HG03095 (cell line): ENCODE measurements around the gene AP3D1.

ENCODE experiments used
- ATAC-seq: cut with Tn5 transposase; IDR thresholded peaks from one replicate; pipeline ENCODE4 v1.9.1; 2021; ENCODE audit warnings: moderate library complexity; ENCODE audit not compliant: unreplicated experiment

Gene AP3D1

DNA sequence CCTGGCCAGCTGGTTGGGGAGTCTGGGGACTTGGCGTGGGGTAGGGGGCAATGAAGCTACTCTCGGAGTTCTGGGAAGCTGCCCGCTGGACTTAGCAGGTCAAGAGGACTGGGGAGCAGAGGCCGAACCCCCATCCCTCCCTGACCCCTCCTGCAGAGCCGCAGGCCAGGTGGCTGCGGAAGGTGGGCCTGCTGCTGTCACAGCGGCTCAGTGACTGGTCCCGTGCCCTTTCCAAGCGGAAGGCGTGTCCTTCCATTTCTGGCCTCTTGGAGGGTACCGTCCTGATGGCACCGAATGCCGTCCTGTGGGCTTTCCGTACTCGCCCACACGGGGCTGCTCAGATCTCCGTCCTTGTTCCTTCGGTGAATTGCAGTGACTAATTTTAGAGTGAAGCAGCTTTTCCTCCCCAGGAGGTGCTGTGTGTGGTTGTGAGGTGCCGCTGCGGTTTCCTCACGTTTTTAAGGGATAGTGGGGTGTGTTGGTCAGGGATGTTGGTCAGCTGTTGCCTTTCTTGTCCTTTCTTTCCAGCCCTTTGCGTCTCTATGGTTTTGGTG is 33.1 kb upstream of the AP3D1 start:
- no peak for ATAC-seq

DNA sequence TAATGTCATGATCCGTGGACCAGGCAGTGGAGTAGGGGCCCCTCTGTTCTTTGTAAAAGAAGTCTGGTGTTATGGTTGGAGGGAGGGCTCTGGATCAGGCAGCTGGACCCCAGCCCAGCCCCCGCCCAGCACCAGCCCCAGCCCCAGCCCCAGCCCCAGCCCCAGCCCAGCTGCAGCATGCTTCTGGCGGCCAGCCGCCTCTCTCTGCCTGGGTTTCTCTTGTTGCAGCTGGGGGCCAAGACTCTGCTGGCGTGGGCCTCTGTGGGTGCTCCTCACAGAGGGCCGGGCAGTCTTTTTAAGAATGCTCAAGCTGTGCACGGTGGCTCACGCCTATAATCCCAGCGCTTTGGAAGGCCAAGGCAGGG is 30.2 kb upstream of the AP3D1 start:
- ATAC-seq, result no peak

DNA sequence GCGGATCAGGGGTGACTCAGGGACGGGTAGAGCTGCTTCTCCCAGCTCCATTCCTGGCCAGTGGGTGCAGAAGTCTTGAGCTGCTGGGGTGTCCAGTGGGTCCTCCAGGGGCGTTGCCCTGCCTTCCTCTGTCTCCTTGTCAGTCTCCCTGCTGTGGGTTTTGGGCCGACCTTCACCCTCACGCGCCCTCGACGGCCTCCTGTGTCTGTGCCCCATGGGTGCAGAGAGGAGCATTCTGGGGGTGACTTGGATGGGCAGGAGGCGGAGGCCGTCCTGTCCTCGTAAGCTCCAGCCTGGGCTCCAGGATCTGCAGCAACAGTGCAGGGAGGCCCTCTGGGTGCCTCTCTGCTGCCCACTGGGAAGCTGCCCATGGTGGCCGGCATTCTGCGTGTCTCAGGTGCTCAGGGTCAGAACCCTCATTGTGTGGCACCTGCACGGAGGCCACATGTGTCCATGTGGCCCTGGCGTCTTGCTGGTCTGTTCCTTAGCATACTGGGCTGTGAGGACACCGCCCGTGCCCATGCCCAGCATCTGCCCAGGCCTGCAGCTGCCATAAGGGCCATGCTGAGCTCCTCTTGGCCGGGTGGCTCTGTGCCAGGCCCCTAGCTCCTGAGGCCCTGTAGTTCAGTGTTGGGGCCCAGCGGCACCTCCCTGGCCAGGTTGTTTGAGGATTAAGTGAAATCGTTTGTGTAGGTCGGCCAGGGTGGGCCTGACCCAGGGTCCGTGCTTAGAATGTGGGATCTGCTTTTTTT is 29.7 kb upstream of the AP3D1 start:
- no peak for ATAC-seq

DNA sequence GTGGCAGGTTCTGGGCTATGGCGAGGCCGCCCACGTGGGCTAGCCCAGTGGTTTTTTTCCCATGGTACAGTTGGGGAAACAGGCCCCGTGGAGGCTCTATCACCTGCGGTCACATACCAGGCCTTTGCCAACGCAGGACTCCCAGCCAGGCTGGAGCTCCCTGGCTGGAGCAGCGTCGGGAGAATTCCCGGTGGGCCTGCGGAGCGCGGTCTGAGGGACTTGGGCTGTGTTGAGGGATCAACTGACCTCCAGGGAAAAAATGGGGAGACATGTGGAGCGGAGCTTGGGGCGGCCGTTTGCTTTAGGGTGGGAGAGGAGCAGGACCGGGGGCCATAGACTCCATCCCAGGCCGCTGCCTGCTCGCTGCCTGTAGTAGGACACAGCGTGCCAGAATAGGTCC is 28.7 kb upstream of the AP3D1 start:
- no peak for ATAC-seq

DNA sequence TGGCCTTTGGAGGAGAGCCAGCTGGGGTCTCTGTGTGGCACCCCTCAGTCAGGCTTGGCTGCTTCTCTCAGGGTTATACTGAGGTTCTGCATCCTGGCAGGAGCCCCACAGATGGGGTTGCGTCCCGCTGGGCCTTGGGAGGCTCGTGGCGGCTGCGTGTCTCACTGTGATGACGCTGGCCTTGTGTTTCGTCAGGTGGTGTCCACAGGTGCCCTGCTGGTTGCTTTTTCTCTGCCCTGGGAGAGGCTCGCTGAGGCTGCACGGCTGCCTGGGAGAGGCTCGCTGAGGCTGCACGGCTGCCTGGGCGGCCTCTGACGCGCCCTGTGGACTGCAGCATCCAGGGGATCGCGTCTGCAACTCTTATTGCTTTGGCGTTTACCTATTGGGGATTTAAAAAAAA is 27.7 kb upstream of the AP3D1 start:
- no peak for ATAC-seq

DNA sequence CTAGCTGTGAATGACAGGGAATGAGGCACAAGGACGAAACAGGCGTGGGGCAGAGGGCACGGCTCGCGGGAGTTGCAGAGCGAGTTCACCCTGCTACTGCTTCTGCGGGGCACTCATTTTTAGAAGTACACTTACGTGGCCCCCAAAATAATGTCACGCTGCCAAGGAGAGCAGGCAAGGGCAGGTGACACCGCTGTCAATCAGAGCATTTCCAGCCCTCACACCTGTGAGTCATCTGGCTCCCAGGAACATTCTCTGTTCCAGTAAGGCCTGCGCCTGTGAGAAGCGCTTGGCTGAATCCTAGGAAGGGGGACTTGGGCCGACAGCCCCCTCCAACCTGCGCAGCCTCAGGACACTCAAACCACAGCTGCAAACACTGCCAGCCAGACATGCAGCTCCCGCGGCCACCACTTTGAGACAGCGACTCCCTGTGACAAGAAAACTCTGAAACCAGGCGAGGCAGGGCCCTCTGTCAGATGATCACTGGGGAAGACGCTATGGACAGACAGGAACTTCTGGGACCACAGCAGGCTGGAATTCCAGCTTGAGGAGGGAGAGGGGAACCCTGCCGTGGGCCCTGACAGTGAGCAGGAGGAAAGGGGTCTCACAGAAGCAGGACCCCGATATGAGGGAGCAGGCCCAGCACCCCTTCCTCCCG is 25.1 kb upstream of the AP3D1 start:
- no peak for ATAC-seq

DNA sequence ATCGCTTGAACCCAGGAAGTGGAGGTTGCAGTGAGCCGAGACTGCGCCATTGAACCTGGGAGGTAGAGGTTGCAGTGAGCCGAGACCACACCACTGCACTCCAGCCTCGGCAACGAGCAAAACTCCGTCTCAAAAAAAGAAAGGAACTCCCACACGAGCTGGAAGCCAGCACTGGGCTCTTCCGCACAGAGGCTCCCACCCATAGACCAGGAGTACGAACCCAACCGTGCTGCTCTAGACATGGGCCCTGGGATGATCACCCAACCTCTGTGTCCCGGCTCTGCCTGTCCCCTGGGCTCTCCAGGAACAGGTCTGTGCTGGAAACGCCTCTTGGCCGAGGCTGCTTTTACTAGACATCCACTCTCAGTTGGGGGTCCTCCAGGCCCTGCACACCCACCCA is 24.4 kb upstream of the AP3D1 start:
- no peak for ATAC-seq

DNA sequence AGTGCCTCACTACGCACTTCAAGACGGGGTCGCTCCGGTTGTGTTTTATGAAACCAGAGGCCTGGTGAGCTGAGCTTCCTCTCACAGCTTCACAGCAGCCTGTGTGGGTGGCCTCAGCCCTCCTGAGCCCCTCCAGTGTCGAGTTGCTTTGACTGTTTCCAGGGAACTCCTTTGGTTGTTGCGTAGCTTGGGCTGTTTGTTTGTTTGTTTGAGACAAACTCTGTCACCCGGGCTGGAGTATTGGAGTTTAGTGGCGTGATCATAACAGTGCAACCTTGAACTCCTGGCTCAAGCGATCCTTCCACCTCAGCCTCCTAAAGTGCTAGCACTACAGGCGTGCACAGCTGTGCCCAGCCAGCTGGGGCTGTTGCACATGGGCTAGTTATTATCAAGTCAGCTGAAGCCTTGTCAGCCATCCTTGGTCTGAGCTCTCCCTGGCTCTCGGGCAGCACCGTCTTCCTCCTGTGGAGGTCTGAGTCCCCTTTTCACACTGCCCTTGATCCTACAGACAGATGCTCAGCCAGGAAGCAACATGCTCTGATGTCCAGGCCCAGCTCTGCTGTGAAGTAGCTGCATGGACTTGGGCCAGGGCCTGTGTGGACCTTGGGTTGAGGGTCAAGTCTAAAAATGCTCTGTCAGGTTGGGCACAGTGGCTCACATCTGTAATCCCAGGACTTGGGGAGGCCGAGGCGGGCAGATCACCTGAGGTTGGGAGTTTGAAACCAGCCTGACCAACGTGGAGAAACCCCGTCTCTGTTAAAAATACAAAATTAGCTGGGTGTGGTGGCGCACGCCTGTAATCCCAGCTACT is 22.6 kb upstream of the AP3D1 start:
- ATAC-seq, result no peak

DNA sequence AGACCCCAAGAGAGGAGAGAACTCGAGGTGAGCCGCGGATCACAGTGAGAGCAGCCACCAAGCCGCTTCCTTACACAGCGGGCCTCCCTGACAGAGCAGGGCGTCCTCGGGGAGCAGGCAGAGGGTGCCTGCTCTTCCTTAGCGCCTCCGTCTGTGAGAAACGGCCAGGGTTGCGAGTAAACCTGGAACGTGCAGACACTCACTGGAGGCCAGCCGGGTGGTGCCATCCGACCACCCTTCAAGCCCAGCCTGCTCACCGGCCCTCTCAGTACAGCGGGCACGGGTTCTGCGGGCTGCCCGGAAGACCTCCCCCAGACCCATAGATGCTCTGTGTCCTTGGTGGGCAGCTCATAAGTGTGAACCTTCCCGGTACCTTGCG is 22.0 kb upstream of the AP3D1 start:
- ATAC-seq, result no peak

DNA sequence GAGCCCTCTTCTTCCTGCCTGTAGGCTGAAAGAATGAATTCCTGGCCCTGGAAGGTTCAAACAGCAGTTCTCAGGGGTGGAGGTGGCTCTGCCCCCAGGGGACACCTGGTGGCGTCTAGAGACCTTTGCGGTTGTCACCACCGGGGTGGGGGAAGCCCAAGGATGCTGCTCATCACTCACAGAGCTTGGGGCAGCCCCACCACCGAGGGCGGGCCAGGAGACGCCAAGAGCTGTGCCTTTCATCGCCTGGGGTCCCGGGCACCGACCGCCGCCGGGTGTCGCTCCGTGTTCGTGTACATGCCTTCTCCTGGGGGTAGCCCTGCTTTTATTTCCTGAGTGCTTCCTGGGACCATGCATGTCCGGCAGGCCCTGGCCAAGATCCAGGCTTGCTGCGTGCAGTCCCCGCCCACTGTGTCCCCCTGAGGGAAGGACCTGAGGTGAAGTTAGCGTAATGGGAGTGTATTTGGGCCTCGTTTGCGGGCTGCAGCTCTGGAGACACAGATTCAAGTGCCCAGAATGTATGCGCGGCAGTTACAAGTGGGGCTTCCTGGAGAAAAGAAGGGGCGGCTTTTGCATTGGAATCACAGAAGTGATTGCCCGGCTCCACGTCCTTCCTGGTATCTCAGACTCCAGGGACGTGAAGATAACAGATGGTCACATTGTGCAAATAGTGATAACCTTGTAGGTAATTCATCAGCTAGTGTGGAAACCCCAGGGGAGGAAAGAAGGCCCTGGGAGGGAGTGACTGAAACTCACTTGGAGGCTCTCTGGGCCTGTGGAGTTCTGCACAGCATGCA is 20.2 kb upstream of the AP3D1 start:
- ATAC-seq, result no peak

DNA sequence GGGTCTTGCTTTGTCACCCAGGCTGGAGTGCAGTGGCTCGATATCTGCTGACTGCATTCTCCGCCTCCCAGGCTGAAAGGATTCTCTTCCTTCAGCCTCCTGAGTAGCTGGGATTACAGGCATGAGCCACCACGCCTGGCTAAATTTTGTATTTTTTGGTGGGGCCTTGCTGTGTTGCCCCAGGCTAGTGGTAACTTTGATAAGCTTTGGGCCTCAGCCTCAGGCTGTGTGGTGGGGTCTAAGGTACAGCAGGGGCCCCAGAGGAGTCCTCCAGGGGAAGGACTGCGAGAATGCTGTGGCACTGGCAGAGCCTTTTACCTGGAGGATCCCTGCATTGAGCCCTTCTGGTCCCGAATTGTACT is 19.6 kb upstream of the AP3D1 start:
- ATAC-seq, result no peak

DNA sequence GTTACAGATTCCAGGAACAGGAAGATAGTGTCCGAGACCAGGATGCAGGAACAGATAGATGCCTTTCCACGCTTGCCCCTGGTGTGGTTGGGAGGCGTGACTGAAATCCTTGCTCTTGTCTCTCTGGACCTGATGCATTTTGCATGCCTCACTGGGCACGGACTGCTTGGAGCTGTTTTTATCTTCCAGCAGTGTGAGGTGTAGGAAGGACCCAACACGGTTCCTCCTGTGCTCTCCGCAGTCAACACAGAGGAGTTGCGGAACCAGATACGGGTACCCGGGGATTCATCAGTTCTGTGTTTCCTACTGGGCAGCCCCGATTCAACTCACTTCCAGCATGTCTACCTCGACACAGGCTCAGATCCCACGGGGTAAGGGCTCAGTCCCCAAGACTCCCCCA is 18.9 kb upstream of the AP3D1 start:
- ATAC-seq, result no peak

DNA sequence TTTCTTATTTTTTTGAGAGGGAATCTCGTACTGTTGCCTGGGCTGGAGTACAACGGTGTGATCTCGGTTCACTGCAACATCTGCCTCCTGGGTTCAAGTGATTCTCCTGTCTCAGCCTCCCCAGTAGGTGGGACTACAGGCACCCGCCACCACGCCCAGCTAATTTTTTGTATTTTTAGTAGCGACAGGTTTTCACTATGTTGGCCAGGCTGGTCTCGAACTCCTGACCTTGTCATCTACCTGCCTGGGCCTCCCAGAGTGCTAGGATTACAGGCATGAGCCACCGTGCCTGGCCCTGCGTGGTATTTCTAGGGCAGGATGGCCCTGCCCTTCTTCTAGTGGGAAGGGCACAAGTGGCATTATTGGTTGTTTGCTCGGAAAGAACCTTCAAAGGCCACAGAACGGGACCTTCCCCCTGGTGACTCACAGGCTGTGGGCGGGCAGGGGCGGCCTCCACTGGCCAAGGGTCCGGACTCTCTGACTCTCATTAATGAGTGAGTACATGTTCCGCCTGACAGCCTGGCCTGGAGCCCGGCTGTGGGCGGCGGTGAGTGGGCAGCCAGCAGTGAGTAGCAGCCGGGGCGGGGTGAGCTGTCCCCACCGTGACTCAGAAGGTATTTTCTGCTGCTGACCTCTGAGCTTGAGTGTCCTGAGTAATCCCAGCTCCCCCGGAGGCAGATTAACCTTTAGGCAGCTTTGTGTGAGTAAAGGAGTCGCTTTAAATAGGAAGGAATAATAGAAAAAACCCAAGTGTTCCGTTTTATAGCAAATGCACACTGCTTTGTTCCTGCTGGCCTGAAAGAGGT is 17.5 kb upstream of the AP3D1 start:
- peak; percentile 51 for ATAC-seq

DNA sequence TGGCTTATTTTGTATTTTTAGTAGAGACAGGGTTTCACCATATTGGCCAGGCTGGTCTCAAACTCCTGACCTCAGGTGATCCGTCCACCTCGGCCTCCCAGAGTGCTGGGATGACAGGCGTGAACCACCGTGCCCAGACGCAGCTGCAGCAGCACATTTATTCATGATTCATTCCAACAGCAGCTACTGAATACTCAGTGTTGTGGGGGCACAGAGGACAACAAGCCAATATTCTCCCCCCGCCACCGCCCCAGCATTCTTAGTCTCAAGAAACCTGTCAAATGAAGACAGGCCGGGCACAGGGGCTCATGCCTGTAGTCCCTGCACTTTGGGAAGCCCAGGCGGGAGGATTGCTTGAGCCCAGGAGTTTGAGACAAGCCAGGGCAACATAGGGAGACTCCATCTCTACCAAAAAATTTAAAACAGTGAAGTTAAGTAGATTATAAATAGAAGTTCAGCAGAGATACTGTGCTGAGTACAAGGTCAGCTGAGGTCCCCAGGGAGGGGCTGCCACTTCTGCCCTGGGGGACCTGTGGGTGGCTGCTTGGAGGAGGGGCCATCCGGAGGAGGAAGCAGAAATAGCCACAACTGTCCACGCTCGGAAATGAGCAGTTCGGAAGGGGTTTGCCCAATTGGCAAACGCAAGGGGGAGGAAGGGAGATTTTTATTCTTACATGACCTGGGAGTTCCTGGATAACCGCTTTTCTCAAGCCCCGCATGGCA is 16.7 kb upstream of the AP3D1 start:
- ATAC-seq, result no peak

DNA sequence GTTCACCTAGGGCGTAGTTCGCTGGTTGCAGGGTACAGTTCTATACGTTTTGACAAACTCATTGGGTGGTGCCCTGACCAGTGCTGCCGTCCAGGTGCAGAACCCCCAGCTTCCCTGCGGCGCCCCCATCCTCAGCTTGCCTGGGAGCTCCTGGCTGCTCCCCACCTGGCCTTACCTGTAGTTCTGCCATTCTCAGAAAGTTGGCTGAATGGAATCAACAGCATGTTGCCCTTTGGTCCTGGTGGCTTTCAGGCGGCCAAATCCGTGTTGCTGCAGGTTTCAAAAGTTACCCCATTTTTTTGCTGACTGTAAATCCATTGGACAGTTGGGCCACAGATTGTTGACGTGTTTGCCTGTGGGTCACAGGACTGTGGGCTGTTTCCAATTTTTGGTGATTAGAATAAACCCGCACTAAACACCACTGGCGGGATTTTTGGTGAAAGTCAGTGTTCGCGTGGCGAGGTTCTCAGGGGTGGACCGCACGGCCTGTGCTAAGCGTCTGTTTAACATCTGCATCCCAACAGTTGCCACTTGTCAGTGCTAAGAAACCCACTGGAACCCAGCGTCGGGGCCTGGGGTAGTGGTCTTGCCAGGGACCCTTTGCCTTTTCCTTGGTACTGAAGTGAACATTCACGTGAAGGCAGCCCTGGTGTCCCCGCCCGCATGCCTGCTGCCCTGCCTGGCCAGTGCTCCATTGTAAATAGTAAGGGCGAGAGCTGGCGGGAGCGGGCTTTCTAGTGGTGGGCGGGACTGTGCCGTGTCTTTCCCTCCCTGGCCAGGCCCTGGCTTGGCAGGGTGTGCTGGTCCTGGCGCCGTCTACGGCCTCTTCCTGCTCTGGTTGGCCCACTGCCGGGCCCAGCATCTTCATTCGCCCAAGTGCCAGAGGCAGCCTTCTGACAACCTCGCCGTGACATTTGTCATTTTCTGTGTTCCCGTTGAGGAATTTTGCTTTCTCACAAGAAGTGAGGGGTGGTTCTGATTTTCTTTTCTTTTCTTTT is 15.7 kb upstream of the AP3D1 start:
- ATAC-seq, result no peak

DNA sequence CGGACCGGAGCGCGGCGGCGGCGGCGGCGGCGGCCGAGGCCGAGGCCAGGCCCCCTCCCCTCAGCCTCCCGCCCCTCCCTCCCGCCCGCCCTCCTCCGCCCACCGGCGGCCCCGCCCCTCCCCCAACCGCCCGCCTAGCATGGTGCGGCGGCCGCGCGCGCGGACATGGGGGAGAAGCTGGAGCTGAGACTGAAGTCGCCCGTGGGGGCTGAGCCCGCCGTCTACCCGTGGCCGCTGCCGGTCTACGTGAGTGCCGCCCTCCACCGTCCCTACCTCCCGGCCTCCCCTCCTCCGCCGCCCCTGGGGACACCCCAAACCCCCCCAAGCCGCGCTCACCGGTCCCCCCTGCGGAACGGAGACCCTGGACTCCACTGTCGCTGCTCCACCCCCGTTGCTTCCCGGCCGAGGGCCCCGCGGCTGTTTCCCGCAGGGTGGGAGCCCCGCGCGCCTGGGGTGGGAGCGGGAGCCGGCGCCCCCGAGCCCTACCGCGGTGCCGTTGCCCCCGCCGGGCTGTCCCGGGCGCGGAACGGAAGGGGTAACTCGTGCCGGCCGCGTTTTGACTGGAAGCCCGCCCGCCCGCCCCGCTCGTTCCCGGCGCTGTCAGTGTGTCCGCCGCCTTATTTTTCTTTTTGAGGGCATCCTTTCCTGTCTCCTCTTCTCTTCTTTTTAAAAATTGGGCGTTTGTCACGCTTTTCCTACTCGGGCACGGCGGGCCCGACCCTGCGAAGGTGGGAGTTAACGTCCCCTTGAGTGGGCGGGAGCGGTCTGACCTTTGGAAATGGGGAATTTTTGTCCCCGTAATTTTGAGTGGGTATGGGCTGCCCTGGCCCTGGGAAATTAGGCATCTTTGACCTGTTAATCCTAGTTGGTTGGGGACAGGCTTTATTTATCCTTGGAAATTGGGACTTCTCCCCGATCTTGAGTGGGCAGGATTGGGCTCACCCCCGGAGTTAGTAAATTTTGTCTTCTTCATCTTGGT is 12.9 kb upstream of the AP3D1 start:
- no peak for ATAC-seq

DNA sequence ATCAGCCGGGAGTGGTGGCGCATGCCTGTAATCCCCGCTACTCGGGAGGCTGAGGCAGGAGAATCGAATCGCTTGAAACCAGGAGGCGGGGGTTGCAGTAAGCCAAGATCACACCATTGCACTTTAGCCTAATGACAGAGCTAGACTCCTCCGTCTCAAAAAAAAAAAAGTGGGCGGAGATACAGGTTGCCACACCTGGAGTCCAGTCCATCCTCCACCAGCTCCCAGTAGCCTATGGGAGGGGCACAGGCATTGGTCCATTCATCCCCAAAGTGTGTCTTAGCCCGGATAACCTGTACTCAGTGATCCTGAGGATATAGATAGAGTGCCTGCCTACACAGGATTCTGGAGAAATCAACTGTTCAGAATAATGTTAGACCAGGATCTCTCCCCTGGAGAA is 9.0 kb upstream of the AP3D1 start:
- ATAC-seq, result no peak
